Omental fat pad (tissue), 4 donors: ENCODE results near the gene COPS4. TPM values are rescaled to one million over a fixed set of nuclear protein-coding genes. Genes with fewer than 3 reads are reported as not detected.
"Not testable (repeated sequence)": the region's sequence is repeated elsewhere in the genome, so short reads cannot be mapped to it uniquely, and the experiment has no call there.

Experiments used
- ATAC-seq: fragments of 150-250 bp; one replicate; pipeline ENCODE4 v1.9.1; 2016; ENCODE audit warnings: mild to moderate bottlenecking, moderate library complexity; ENCODE audit not compliant: low FRiP score
- DNase-seq: peaks from one replicate; pipeline ENCODE4 v3.0.0-alpha.2; 2019; ENCODE audit warnings: low spot score
- total RNA-seq, 4 donors: library from RNA; depleted of rRNA; stranded (reverse); fragments of >200 nt; gene quantifications; one replicate each; pipeline ENCODE4 v1.1.0, GENCODE V29; 2016
- TF ChIP-seq, protein P1 (sequence below), 3 donors: fragments of 450-650 bp; IDR thresholded peaks; one replicate each; pipeline ENCODE4 v1.5.1; 2016 to 2017; ENCODE audit warnings: antibody characterized with exemption in 3 of 3, mild to moderate bottlenecking in 3 of 3, moderate library complexity in 2 of 3

Gene COPS4
- total RNA-seq, 4 donors from 2014 or later: 30.3 to 47.1 (median 39.1) TPM

GRCh38 chr4:83025563-83025962 lies 9.4 kb upstream of the COPS4 start:
- TF ChIP-seq, protein P1, sequence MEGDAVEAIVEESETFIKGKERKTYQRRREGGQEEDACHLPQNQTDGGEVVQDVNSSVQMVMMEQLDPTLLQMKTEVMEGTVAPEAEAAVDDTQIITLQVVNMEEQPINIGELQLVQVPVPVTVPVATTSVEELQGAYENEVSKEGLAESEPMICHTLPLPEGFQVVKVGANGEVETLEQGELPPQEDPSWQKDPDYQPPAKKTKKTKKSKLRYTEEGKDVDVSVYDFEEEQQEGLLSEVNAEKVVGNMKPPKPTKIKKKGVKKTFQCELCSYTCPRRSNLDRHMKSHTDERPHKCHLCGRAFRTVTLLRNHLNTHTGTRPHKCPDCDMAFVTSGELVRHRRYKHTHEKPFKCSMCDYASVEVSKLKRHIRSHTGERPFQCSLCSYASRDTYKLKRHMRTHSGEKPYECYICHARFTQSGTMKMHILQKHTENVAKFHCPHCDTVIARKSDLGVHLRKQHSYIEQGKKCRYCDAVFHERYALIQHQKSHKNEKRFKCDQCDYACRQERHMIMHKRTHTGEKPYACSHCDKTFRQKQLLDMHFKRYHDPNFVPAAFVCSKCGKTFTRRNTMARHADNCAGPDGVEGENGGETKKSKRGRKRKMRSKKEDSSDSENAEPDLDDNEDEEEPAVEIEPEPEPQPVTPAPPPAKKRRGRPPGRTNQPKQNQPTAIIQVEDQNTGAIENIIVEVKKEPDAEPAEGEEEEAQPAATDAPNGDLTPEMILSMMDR (IDR thresholded peaks at IDR 0.05): no peak
- ATAC-seq (no peak), DNase-seq (no peak)

DNA sequence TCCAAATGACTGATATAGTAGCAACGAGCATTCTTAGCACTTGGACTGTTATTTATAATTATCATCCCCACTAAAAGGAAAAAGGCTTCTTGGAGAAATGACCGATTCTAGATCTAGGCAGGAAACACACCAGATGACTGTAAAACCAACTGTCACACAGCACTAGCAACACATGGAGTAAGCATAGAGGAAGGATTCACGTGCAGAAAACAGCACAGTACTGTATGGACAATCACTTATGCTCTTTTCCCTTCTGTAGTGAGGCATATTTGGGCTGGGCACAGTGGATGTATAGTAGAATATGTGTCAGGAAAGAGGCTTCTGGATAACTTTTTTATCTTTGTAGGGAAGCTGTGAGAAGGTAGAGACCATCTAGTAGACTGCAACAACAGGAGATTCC lies 6.0 kb upstream of the COPS4 start:
- no peak for ATAC-seq
- TF ChIP-seq, protein P1 (IDR thresholded peaks at IDR 0.05): no peak
- no peak for DNase-seq

- TF ChIP-seq, protein P1 (IDR thresholded peaks at IDR 0.05): no peak
- ATAC-seq: no peak
Measured at GRCh38 chr4:83029688-83030087, 5.3 kb upstream of the COPS4 start.

DNA sequence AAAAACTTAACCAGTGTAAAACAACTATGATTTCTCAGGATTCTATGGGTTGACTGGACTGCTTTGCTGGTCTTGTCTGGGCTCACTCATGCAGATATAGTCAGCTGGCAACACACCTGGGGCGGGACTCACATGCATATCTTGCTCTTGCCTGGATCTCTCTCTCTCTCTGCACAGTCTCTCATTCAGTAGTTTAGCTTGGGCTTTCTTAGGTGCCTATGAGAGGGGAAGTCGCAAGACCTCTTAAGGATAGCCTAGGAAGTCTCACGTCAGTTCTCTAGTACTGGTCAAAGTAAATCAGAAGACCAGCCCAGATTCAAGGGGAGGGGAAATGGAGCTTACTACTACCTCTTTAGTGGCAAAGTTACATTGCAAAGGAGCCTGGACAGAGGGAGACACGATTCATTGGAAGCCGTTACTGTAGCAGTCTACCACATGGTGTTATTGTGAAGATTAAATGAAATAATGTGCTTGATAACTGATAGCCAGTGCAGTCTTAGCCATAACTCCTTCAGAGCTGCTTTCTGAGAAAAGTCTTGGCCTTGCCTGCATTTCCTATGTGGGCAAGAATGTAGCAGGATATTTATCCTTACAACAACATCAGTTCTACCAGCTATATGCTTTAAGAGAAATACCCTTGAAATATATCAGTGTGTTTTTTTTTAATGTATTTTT lies 2.1 kb downstream of the COPS4 start:
- TF ChIP-seq, protein P1 (IDR thresholded peaks at IDR 0.05): no peak
- DNase-seq (no peak), ATAC-seq (no peak)

More at GRCh38 chr4:83029688-83030087, 5.3 kb upstream of the COPS4 start:
- no peak for DNase-seq

DNA sequence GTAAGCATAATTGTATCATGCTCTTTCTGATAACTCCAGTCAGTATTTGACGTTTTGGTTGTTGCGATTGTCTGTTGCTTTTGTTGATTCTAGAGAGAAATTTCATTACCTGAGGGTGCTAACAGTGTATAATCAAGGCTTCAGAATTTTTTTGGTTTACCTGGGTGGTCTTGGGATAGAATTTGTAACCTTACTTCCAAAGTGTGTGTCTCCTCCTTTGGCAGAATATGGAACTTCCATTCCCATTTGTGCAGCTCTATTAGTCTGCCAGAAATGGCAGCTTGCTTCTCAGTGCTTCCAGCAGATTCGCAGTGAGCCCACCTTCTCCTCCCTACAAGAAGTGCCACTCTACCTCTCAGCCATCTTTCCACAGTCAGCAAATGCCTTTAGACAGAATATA lies 5.3 kb downstream of the COPS4 start:
- ATAC-seq (no peak), DNase-seq (no peak)
- TF ChIP-seq, protein P1 (IDR thresholded peaks at IDR 0.05): no peak

GRCh38 chr4:83043157-83043556 lies 8.2 kb downstream of the COPS4 start:
- ATAC-seq, DNase-seq: not testable (repeated sequence)

DNA sequence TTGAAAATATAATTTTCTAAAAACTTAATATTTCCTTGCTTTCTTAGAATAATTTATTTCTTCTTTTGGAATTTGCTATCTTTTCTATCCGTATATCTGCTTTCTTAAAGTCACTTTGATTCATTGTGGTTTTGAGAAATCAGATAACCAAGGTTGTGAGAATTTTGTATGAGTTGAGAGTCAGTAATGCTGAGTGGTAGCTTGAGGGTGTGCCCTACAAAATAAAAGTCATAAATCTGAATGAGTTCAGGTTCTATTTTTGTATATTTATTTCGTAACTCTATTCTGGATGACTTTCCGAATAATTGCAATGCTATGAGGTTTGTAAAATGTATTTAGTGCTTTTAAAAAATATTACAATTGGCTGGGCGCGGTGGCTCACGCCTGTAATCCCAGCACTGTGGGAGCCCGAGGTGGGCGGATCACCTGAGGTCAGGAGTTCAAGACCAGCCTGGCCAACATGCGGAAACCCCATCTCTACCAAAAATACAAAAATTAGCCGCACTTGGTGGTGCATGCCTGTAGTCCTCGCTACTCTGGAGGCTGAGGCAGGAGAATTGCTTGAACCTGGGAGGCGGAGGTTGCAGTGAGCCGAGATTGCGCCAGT lies 8.9 kb downstream of the COPS4 start:
- no peak for DNase-seq

More for the DNA sequence above, 8.9 kb downstream of the COPS4 start:
- ATAC-seq: peak; percentile 54
- TF ChIP-seq, protein P1 (IDR thresholded peaks at IDR 0.05): no peak
